Muscle layer of duodenum (tissue), 2 donors: ENCODE data around the gene ACIN1.

Source experiments
- H3K27ac ChIP-seq: one replicate; pipeline ENCODE4 v1.7.0; 2013; ENCODE audit warnings: mild to moderate bottlenecking, low read length
- H3K27me3 ChIP-seq: one replicate; pipeline ENCODE4 v1.7.0; 2013; ENCODE audit warnings: low read depth, mild to moderate bottlenecking, control low read depth, low read length
- H3K36me3 ChIP-seq, 2 donors: one replicate each; pipeline ENCODE4 v1.7.0; 2013; ENCODE audit warnings: low read length in 2 of 2, control low read depth in 1 of 2, mild to moderate bottlenecking in 1 of 2; ENCODE audit not compliant: insufficient read depth in 2 of 2, control insufficient read depth in 1 of 2
- H3K4me1 ChIP-seq, 2 donors: one replicate each; pipeline ENCODE4 v1.7.0; 2013; ENCODE audit warnings: low read length in 2 of 2, mild to moderate bottlenecking in 2 of 2, control low read depth in 1 of 2, moderate library complexity in 1 of 2; ENCODE audit not compliant: insufficient read depth in 2 of 2, control insufficient read depth in 1 of 2
- H3K4me3 ChIP-seq, 2 donors: one replicate each; pipeline ENCODE4 v1.7.0; 2013; ENCODE audit warnings: low read length in 2 of 2, low read depth in 1 of 2, mild to moderate bottlenecking in 1 of 2
- H3K9me3 ChIP-seq, 2 donors: one replicate each; pipeline ENCODE4 v1.7.0; 2013; ENCODE audit warnings: low read length in 2 of 2, control low read depth in 1 of 2, mild to moderate bottlenecking in 1 of 2; ENCODE audit not compliant: control insufficient read depth in 1 of 2
- donor health status: healthy.

Gene ACIN1

DNA sequence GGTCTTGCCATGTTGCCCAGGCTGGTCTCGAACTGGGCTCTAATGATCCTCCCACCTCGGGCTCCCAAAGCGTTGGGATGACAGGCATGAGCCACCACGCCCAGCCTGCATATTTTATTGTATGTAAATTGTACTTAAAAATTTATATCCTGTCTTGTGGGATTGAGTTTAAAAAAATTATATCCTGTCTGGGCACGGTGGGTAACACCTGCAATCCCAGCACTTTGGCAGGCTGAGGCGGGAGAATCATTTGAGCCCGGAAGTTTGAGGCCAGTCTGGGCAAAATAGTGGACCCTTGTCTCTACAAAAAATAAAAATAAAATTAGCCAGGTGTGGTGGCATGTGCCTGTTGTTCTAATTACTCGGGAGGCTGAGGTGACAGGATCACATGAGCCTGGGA, 38.0 kb upstream of the ACIN1 start:
- H3K27me3 ChIP-seq, result no peaks in the 10 kb centered on the region
- peaks cover 0 to 10% of the 10 kb centered on the region in 2 donors for H3K4me1 ChIP-seq
- H3K9me3 ChIP-seq, result no peaks in the 10 kb centered on the region
- no peak overlapping the region for H3K27ac ChIP-seq
- peaks cover 11 to 20% of the 10 kb centered on the region in 2 donors for H3K36me3 ChIP-seq
- H3K4me3 ChIP-seq, result no peak overlapping the region

DNA sequence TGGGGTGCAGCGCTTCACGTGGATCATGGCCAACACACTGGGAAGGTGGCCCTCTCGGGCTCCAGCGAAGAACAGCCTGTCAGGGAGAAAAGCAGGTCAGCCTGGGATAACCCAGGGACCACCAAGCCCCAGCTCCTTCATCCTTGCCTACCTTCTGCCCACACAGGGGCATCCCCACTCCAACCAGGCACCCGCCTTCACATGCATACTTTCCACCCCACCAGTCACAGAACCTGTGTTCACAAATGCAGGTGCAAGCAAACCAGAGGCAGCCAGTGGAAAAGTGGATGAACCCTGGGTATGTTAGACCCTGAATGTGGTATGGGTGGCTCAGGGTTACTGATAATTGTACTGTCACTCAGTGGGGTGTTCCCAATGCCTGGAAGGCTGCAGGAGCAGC, 36.5 kb upstream of the ACIN1 start:
- H3K4me3 ChIP-seq, result no peak overlapping the region
- H3K27me3 ChIP-seq, result no peaks in the 10 kb centered on the region
- H3K4me1 ChIP-seq, result peaks cover 0 to 6% of the 10 kb centered on the region in 2 donors
- no peaks in the 10 kb centered on the region for H3K9me3 ChIP-seq
- no peak overlapping the region for H3K27ac ChIP-seq
- H3K36me3 ChIP-seq, result peaks cover 11 to 24% of the 10 kb centered on the region in 2 donors

DNA sequence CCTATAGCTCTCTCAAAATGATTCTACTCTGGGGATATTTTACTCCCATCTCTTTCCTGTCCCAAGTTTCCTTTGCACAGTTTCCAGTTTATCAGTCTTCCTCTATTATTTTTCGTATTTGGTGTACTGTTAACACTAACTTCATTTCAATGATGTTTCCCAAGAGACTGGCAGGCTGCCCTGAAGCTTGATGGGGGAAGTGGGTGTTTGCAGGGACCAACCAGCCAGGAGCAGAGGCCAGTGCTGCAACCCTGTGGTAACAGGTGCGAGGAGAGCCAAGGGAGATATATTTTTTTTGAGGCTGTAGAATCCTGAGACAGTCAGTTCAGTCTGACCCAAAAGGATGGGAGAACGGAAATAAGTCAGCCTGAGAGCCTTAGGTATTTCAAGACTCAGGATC, 35.9 kb upstream of the ACIN1 start:
- Histone ChIP-seq H3K4me1 (peaks cover 0 to 6% of the 10 kb centered on the region in 2 donors), H3K27me3 (no peaks in the 10 kb centered on the region), H3K27ac (no peak overlapping the region), H3K9me3 (no peaks in the 10 kb centered on the region), H3K36me3 (peaks cover 8 to 24% of the 10 kb centered on the region in 2 donors), H3K4me3 (no peak overlapping the region)

DNA sequence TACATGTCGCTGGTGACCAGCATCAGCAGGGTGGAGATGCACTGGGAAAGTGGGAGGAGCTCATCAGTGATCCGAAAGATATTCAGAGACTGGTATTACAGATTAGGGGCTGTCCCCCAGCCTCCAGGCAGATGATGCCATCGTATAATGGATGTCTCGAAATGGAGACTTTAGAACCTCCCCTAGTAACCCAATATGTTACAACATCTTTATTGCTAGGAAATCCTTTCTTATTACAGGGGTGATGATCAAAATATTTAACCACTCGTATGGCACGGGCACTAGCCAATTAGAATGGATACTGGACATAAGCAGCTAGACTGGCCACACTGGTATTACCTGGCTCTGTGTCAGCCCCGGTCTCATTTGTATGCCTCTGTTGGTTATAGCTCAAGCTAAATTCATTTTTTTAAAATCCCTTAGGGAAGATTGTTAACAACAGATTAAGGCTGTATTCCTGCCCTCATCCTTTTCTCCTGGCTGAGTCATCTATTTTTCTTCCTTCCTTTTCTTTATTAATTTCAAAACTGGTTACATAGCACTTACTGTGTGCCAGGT, 34.9 kb upstream of the ACIN1 start:
- H3K36me3 ChIP-seq, result peaks cover 8 to 24% of the 10 kb centered on the region in 2 donors
- H3K27me3 ChIP-seq, result no peaks in the 10 kb centered on the region
- H3K4me1 ChIP-seq, result peaks cover 0 to 6% of the 10 kb centered on the region in 2 donors
- no peak overlapping the region for H3K27ac ChIP-seq
- H3K9me3 ChIP-seq, result no peaks in the 10 kb centered on the region
- no peak overlapping the region for H3K4me3 ChIP-seq

DNA sequence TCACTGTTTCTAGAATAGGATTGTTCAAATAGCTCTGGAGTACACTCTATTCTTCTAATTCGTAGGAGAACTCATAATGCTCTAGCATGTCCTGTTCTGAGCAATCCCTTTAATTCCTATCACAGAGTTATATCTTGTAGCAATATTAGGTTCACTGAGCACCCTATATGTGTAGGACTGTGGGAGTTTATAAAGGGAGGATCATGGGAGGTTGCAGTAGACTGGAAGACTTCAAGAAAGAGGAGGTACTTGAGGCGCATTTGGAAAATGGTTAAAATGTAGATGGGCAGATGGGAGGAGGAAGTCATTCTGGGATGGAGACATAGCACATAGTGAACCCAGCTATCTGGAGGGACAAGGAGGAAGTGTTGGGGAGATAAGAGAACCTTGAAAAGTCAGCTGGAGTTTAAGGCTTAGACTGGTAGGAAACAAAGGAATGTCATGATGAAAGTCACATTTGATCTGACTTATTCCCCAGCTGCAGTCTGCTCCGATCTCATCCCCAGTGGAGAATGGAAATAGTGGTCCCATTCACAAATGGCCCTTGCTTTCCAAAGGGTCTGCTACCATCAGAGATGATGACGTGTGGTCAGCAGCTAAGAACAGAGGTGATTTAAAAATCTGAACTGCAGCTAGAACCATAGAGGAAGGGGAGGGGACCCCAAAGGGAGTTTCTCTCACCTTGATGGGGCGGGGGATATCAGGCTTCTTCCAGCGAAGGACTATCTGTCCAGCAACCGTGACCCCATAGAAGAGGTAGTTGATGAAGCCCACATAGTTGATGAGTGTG, 34.2 kb upstream of the ACIN1 start:
- Histone ChIP-seq H3K36me3 (peaks cover 8 to 24% of the 10 kb centered on the region in 2 donors), H3K27ac (no peak overlapping the region), H3K4me1 (peaks cover 0 to 6% of the 10 kb centered on the region in 2 donors), H3K9me3 (no peaks in the 10 kb centered on the region), H3K27me3 (no peaks in the 10 kb centered on the region), H3K4me3 (no peak overlapping the region)

DNA sequence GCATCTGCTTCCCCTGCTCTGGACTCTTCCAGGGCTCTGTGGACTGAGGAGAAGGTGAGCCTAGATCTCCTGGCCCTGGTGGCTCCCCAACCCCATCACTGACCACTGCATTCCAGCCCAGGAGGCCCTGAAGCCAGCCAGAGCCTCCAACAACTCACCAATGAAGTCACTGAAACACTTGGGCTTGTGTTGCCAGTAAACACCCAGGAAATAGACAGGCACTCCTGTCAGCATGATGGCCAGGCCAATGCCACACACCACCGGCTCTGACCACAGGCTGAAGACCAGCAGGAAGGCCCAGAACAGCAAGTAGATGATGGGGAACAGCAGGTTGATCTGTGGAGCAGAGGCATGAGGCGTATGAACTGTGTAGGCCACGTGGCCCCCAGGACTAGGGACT, 32.9 kb upstream of the ACIN1 start:
- no peaks in the 10 kb centered on the region for H3K27me3 ChIP-seq
- no peak overlapping the region for H3K27ac ChIP-seq
- peaks cover 0 to 6% of the 10 kb centered on the region in 2 donors for H3K4me1 ChIP-seq
- peaks cover 8 to 24% of the 10 kb centered on the region in 2 donors for H3K36me3 ChIP-seq
- no peak overlapping the region for H3K4me3 ChIP-seq
- H3K9me3 ChIP-seq, result no peaks in the 10 kb centered on the region

DNA sequence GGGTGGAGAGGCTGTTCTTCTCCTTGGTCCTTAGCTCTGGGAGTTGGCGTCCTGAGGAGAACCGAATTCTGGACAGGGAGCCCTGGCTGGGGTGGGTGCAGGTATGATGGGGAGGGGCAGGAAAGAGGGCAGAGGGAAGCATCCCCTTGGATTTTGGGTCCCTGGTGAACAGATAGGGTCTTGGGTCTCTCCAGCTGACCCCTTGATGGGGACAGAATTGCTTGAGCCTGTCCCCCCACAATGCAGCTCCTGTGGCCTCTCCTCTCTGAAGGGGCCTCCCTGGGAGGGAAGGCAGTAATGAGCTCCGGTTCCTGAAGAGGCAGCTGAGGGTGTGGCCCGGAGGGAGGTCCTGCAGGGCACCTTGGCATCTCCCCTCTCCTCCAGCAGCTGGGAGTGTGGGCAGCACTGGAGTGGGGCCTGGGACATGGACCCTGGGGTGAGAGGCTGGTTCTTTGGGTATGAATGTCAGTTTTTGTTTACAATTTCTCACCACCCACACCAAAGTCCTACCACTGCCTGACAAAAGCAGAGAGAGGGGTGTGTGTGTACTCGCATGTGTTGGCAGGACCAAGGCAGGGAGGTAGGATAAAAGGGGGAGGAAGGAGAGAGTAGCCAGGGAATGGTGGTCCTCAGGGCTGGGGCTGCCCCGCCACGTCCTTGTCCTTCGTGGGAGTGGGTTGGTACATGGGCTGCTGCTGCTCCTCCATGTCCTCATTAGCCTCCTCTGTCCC, 31.8 kb upstream of the ACIN1 start:
- no peaks in the 10 kb centered on the region for H3K9me3 ChIP-seq
- peaks cover 0 to 6% of the 10 kb centered on the region in 2 donors for H3K4me1 ChIP-seq
- H3K27ac ChIP-seq, result no peak overlapping the region
- H3K27me3 ChIP-seq, result no peaks in the 10 kb centered on the region
- no peak overlapping the region for H3K4me3 ChIP-seq
- peaks cover 8 to 22% of the 10 kb centered on the region in 2 donors for H3K36me3 ChIP-seq

DNA sequence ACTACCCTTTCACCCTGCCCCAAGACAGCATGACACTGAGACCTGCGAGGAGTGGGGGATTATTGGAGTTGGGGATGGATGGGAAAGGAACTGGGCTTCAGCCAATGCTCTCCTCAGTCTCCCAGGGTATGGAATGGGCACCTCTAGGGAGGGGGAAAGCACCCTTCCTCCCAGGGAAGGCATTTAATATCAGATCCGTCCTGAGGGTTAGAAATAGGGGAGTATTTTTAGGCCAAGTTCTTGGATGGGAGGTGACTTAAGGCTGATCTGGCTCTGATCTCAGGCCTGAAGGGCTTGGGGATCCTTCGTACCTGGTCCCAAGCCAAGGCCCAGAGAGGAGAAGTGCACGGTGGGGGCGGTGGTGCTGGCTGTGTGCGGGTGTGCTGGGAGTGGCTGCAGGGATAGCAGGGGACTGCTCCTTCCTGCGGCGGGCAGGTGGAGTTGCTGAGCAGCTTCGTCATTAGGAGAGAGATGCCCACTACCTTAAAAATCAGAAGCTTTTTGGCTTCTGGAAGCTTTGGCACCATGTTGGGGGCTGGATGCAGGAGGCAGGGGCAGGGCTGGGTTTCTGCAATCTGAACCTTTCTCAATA, 31.1 kb upstream of the ACIN1 start:
- H3K9me3 ChIP-seq, result no peaks in the 10 kb centered on the region
- H3K27ac ChIP-seq, result no peak overlapping the region
- H3K27me3 ChIP-seq, result no peaks in the 10 kb centered on the region
- H3K36me3 ChIP-seq, result peaks cover 4 to 22% of the 10 kb centered on the region in 2 donors
- H3K4me3 ChIP-seq, result no peak overlapping the region
- peaks cover 2 to 8% of the 10 kb centered on the region in 2 donors for H3K4me1 ChIP-seq

DNA sequence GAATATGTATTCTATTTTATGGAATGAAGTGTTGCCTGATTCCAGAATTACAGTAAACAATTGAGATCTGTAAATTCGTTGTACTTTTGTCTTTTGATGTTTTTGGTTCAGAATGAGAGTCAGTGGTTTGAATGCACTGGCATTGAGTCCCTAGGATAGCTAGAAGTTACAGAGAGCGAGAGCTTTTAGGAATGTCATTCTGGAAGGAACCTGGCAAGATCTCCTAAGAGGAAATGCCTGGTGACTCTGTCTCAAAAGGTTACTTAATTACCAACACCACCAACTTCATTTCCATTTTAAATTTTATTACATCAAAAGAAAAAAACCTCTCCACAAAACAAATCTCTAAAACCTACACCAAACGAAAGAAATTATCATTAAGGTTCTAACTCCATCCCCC, 30.1 kb upstream of the ACIN1 start:
- no peak overlapping the region for H3K4me3 ChIP-seq
- H3K4me1 ChIP-seq, result peaks cover 2 to 7% of the 10 kb centered on the region in 2 donors
- H3K9me3 ChIP-seq, result no peaks in the 10 kb centered on the region
- H3K27me3 ChIP-seq, result no peaks in the 10 kb centered on the region
- peaks cover 4 to 20% of the 10 kb centered on the region in 2 donors for H3K36me3 ChIP-seq
- no peak overlapping the region for H3K27ac ChIP-seq

DNA sequence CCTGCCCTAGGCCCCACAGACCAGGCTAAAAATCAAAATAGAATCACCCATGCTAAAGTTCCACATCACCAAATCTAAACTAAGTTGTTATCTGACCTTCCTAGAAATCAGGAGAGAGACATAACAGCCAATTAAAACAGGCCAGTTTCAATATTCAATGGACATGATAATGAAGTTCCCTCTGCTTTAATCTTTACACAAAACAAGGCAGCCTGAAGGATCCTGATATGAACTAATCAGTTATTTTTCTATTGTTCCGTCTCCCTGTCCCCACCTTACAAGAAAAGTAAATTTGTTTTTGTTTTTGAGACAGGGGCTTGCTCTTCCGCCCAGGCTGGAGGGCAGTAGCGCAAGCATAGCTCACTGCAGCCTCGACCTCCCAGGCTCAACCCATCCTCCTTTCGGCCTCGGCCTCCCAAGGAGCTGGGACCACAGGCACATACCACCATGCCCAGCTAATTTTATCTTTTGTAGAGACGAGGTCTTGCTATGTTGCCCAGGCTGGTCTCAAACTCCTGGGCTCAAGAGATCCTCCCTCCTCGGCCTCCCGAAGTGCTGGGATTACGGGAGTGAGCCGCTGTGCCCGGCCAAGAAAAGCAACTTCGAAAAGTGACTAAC, 29.5 kb upstream of the ACIN1 start:
- Histone ChIP-seq H3K9me3 (no peaks in the 10 kb centered on the region), H3K36me3 (peaks cover 4 to 16% of the 10 kb centered on the region in 2 donors), H3K27ac (no peak overlapping the region), H3K4me1 (peaks cover 2 to 7% of the 10 kb centered on the region in 2 donors), H3K4me3 (no peak overlapping the region), H3K27me3 (no peaks in the 10 kb centered on the region)

DNA sequence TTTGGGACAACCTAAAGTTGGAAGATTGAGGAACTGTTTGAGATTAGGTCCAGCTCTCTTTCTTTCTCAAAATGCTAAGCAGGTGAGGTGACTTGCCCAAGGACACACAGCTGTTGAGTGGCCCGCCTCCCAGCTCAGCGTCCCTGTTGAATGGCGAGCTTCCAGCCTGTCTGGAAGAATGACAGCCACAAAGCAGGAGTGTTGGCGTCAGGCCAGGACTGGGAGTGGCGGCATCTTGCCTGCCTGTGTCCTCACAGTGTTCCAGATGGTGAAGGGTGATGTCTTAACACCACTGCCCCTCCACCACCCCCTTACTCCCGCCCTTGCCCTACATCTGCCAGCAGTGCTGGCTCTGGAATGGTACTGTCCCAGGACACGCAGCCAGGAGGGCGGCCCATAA, 28.5 kb upstream of the ACIN1 start:
- Histone ChIP-seq H3K36me3 (peaks cover 3 to 9% of the 10 kb centered on the region in 2 donors), H3K27me3 (no peaks in the 10 kb centered on the region), H3K9me3 (no peaks in the 10 kb centered on the region), H3K27ac (no peak overlapping the region), H3K4me1 (peaks cover 2 to 7% of the 10 kb centered on the region in 2 donors), H3K4me3 (no peak overlapping the region)
